NCI-H2029 (cell line): ENCODE measurements around the gene TRMT11.
"Not testable (repeated sequence)": the region's sequence is repeated elsewhere in the genome, so short reads cannot be mapped to it uniquely, and the experiment has no call there.

Experiments
- DNase-seq: peaks from one replicate; lab custom pipeline; 2025; lab: John Stamatoyannopoulos, UW

TRMT11 gene

DNA sequence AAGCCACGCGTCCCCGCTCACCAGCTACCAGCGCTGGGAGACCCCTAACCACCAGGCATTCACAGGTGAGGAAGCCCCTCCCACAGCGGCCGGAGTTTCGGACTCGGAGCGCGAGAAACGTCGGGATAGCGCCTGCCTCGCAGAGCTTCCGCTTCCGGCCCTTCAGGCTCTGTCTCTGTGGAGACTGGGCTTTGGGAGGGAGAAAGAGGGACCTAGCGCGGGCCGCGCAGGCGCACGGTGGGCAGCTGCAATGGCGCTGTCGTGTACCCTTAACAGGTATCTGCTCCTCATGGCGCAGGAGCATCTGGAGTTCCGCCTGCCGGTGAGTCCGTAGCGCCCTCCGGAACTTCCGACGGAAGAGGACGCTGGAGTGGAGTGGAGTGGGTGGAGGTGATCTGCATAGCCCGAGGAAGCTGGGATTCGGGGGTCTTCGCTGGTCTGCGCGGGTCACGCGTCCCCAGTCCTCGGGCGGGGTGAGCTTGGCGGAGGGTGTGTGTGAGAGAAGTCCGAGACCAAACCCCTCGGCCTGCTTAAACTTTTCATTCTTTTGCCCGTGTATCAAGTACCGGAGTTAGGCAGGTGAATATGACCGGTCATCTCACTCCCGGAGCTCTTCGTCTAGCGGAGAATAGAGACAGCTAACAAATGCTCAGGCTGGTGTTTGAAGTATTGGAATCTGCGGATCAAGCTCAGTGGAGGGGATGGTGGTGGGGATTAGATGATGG, at the start of gene TRMT11:
TRMT11 (plus strand) TSS at position 240 of the 725 bp plus-strand sequence; CDS start at position 251, 11 bp downstream.
- peak; percentile 100 for DNase-seq

DNA sequence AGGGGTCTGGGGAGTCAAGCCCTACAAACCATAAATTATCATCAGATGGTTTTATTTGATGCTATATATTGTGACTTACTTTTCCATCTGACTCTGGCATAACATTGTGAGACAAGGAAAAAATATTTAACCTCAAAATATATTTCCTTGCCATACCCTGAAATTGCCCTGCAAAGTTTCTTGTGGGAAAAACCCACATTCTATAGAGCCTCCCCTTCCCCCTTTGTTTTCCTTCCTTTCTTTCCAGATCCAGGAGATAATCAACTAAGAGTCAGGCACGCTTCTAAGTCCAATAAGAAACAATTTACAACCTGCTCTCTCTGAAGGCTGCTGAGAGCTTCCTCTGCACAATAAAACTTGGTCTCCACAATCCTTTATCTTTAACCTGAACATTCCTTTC, 47.3 kb upstream of the TRMT11 start:
- no peak for DNase-seq

GRCh38 chr6:125939791-125940190, 46.5 kb upstream of the TRMT11 start:
- DNase-seq = no peak

DNA sequence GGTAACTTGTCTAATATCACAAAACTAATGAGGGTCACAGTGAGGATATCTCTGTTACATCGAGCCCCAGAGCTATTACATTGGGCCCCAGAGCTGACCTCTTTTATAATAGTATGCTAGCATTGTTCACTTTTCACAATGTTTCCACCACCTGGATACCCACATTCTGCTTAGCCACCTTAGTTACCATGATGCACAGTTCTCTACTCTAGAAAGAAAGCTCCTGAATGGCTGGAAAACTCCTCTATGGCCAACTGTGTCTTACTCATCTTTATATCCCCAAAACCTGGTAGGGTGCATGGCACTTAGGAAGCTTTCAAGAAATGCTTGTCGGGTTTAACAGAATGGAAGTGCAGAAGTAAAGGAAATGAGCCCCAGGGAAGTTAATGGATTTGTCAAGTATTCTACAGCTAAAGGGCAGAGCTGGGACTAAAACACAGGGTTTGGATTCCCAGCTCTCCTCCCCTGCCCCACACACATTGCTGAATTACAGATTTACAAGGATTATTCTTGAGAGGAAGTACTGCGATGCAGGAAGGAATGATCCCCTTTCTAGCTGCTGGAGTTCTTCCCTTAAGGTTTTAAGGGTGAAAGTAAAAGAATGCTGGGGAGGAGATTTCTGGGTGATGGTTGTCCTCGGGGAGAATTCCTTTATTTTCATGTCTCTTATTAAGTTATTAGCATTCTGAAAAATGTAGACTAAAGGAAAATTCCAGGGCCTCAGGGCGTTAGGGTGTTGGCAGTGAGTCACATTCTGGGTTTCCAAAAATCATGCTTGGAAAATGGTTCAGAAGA, 45.9 kb upstream of the TRMT11 start:
- no peak for DNase-seq

DNA sequence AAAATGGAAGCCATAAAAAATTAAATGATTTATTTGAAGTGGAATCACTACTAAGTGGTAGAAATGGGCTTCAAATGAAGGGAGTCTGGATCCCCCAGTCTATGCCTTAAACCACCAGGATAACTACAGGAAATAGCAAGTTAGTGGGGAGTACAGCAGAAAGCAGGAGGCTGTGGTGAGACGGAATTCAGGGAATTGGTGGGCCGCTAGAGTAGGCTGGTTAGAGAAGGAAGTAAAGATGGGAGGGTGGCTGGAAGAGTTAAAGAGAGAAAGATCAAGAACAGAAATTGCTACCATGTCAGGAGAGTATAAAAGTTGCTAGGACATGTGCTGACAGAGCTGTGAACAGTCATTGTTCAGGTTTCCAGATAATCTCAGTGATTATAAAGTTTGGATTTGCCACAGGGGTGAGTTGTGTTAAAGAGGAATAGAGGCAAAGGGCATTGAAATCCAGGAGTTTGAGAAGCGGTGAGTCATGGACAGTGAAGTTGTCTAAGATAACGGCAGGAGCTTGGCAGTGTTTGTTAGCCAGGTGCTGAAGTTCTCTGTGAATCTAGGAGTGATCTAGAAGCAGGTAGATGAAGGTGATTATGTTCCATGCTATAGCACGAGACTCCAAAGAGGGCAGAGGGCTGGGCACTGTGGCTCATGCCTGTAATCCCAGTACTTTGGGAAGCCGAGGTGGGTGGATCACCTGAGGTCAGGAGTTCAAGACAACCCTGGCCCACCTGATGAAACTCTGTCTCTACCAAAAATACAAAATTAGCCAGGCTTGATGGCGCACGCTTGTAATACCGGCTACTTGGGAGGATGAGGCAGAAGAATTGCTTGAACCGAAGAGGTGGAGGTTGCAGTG, 43.4 kb upstream of the TRMT11 start:
- DNase-seq = no peak

GRCh38 chr6:125943528-125944433, 42.6 kb upstream of the TRMT11 start:
- DNase-seq = no peak

- peak; percentile 90 for DNase-seq
Observed at GRCh38 chr6:125944434-125944816, 41.9 kb upstream of the TRMT11 start.

DNA sequence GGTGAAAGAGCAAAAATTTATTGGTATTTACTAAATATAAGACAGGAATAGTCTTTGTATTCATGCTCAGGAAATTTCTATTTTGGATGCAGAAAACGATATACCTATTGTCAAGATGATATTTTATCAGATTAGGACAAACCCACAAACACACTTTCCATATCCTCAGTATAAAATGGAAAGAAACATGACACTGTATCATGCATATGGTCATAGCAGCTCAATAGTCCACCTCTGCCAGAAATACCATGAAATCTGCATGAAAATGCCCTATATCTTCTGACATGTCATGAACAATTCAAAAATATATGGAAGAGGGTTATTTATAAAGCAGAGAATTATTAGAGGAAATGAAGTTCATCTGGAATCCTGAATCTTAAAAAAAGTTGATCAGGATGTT, 41.4 kb upstream of the TRMT11 start:
- no peak for DNase-seq

- no peak for DNase-seq
Observed at GRCh38 chr6:125945378-125946141, 40.8 kb upstream of the TRMT11 start.

DNA sequence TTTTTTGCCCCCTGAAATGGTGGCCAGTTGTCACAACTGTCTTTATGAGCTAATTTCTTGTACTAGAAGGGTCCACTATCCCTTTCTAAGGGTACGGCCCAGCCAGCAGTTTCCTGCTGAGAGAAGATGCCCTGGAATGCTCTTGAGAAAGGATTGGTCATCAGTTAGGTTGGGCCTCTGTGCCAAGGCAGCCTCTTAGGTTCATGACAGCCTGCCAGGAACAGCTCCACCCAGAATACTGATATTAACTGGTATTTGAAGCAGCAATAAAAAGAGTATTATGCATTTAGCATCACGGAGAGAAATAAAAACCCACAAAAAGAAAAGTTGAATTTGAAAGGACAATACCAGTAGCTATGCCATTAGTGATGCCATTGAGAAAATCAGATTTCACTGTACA, 38.7 kb upstream of the TRMT11 start:
- no peak for DNase-seq

- no peak for DNase-seq
Observed at GRCh38 chr6:125948455-125948854, 37.9 kb upstream of the TRMT11 start.

- DNase-seq = no peak
Observed at GRCh38 chr6:125949069-125949468, 37.3 kb upstream of the TRMT11 start.

GRCh38 chr6:125950293-125950692, 36.0 kb upstream of the TRMT11 start:
- no peak for DNase-seq

- not testable (repeated sequence) for DNase-seq
Observed at GRCh38 chr6:125950716-125951115, 35.6 kb upstream of the TRMT11 start.

DNA sequence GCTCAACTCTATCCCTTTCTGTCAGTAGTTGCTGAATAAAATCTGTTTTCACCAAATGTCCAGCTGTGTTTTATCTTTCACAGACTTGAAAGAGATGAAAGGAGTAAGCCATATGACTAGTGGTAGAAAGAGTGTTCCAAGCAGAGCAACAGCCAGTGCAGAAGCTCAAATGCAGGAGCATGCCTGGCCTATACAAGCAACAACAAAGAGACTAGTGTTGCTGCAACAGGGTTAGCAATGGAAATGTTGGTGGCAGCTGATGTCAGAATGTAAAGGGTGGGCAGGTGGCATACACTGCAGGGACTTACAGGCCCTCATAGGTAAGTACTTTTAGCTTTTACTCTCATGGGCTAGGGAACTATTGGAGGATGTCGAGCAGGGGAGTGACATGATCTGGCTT, 35.0 kb upstream of the TRMT11 start:
- no peak for DNase-seq

DNA sequence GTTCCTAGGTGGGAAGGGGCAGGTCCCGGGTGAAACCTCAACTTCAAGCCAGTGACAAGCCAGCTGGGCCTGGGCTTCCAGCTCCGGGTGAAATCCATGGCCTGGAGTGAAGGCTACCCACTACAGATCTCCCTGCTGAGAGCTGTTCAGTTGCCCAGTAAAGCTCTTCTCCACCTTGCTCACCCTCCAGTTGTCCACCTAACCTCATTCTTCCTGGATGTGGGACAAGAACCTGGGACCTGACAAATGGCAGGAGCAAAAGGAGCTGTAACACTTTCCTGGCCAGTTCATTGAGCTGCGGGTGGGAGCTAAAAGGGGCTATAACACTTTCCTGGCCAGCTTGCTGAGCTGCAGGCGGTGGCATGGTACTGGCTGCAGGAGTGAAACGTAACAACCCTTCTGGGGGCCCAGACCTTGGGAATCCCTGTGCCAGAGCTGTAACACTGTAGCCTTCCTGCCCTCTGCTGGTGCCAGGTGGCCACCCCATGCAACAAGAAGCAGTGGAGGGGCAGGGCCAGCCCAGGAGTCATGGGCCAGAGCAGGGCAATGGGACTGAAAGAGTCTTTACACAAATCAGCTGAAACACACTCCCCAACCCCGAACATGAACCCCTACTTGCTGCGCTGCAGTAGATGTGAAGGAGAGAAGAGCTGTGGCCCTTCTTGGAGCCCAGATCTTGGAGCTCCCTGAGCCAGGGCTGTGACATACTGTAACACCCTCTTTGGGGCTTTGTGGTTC, 33.4 kb upstream of the TRMT11 start:
- DNase-seq = no peak

GRCh38 chr6:125953502-125953875, 32.9 kb upstream of the TRMT11 start:
- peak; percentile 67 for DNase-seq

DNA sequence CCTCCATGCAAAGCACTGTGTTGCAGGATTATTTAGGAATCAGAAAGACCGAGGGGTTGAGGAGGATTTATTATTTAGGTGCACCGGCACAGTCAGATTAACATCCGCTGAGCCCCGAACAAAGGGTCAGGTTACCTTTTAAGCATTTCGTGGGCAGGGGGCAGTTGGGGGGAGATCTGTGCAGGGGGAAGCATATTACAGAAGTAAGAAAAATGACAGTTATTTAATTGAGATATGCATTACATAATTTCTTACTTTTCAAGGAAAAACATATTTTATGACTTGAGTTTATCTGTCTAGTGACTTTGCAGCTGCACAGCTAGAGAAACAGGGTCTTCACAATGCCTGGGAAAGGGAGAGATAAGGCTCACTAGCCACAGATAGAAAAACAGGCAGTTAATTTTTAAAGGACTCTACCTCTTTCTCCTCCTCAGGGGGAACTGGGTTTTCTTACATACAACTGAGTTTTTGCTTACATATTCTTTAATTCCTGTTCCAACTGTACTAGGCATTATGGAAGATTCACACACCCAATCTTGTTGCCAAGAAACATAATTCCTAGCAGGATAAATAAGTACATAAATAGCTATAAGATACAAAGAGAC, 31.5 kb upstream of the TRMT11 start:
- no peak for DNase-seq

DNA sequence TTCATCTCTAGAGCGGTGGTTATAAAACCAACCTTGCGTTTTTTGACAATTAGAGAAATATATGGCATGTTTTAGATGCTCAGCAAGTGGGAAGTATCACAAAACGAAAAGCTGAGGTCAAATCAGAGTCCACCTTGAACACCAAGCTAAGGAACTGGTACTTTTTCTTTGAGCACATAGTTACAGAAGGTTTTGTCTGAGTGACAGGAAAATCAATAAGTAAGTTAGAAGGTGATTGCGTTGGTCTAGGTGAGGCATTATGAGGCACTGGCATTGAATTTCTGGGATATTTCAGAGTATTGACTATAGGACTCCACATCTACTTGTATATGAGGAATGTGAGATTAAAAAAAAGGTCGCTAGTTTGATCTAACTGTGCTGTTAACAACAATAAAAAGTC, 30.4 kb upstream of the TRMT11 start:
- DNase-seq = no peak
